ENCODE measurements around the gene PUS7. TPM values are rescaled to one million over a fixed set of nuclear protein-coding genes. Genes with fewer than 3 reads are reported as not detected.
"Not testable (repeated sequence)": the region's sequence is repeated elsewhere in the genome, so short reads cannot be mapped to it uniquely, and the experiment has no call there.

The PUS7 gene
- total and polyA plus RNA-seq, 2 donors from 2014 or later = 2.6 to 10.6 TPM

DNA sequence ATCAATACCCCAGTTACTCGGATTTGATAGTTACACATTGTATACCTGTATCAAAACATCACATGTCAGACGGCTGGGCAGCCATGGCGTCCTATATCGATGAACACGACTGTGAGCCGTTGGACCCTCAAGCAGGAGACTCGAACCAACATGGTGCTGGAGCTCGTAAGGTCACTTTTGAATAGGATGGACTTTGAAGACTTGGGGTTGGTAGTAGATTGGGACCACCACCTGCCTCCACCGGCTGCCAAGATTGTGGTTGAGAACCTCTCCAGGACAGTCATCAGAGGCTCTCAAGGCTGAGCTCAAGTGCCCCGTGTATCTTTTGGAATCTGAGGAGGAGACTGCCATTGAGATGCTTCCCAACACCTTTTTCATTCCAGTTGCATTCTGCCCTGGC, 8.1 kb upstream of the PUS7 start:
- H3K27me3 ChIP-seq (ENCODE audit: control insufficient read depth, insufficient read depth, low read length) = no peaks in the 10 kb centered on the region
- no peaks in the 10 kb centered on the region for H3K36me3 ChIP-seq (ENCODE audit: control insufficient read depth in 2 of 3, insufficient read depth in 3 of 3, low read length in 3 of 3)
- H3K27ac ChIP-seq (ENCODE audit: low read depth in 2 of 2, low read length in 2 of 2) = no peak overlapping the region
- TF ChIP-seq, protein P1, sequence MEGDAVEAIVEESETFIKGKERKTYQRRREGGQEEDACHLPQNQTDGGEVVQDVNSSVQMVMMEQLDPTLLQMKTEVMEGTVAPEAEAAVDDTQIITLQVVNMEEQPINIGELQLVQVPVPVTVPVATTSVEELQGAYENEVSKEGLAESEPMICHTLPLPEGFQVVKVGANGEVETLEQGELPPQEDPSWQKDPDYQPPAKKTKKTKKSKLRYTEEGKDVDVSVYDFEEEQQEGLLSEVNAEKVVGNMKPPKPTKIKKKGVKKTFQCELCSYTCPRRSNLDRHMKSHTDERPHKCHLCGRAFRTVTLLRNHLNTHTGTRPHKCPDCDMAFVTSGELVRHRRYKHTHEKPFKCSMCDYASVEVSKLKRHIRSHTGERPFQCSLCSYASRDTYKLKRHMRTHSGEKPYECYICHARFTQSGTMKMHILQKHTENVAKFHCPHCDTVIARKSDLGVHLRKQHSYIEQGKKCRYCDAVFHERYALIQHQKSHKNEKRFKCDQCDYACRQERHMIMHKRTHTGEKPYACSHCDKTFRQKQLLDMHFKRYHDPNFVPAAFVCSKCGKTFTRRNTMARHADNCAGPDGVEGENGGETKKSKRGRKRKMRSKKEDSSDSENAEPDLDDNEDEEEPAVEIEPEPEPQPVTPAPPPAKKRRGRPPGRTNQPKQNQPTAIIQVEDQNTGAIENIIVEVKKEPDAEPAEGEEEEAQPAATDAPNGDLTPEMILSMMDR (IDR thresholded peaks at IDR 0.05; ENCODE audit: borderline replicate concordance, extremely low read depth, insufficient read depth) = no peak
- H3K4me1 ChIP-seq (ENCODE audit: control insufficient read depth in 2 of 3, insufficient read depth in 2 of 3, low read depth in 1 of 3, low read length in 3 of 3) = peaks cover 0 to 17% (median 13%) of the 10 kb centered on the region in 3 donors
- no peaks in the 10 kb centered on the region for H3K9me3 ChIP-seq (ENCODE audit: control insufficient read depth in 2 of 3, insufficient read depth in 1 of 3, low read length in 3 of 3)
- no peak overlapping the region for H3K4me3 ChIP-seq (ENCODE audit: low read length in 3 of 3)
- no peak overlapping the region for H3K9ac ChIP-seq (ENCODE audit: low read length in 3 of 3)
- FAIRE-seq = no peak
- intact Hi-C loops (cut with DNase I) = no loop called here
- DNase-seq = no peak

DNA sequence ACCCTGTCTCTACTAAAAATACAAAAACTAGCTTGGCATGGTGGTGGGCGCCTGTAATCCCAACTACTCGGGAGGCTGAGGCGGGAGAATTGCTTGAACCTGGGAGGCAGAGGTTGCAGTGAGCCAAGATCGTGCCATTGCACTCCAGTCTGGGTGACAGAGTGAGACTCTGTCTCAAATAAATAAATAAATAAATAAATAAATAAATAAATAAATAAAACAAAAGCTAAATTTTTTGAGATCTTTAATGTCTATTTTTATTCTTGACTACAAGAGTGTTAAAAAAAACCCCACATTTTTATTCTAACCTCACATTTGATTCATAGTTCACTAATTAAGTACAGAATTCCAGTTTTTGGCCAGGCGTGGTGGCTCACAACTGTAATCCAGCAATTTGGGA, 5.7 kb upstream of the PUS7 start:
- intact Hi-C loops (cut with DNase I); H3K9me3 ChIP-seq (ENCODE audit: control insufficient read depth in 2 of 3, insufficient read depth in 1 of 3, low read length in 3 of 3); FAIRE-seq; H3K36me3 ChIP-seq (ENCODE audit: control insufficient read depth in 2 of 3, insufficient read depth in 3 of 3, low read length in 3 of 3); DNase-seq; H3K4me3 ChIP-seq (ENCODE audit: low read length in 3 of 3); H3K27me3 ChIP-seq (ENCODE audit: control insufficient read depth, insufficient read depth, low read length); H3K27ac ChIP-seq (ENCODE audit: low read depth in 2 of 2, low read length in 2 of 2); H3K4me1 ChIP-seq (ENCODE audit: control insufficient read depth in 2 of 3, insufficient read depth in 2 of 3, low read depth in 1 of 3, low read length in 3 of 3); H3K9ac ChIP-seq (ENCODE audit: low read length in 3 of 3): not testable (repeated sequence)

- FAIRE-seq (no peak), DNase-seq (no peak)
- Histone ChIP-seq H3K27ac (ENCODE audit: low read depth in 2 of 2, low read length in 2 of 2) (no peak overlapping the region), H3K27me3 (ENCODE audit: control insufficient read depth, insufficient read depth, low read length) (no peaks in the 10 kb centered on the region), H3K36me3 (ENCODE audit: control insufficient read depth in 2 of 3, insufficient read depth in 3 of 3, low read length in 3 of 3) (no peaks in the 10 kb centered on the region), H3K9ac (ENCODE audit: low read length in 3 of 3) (no peak overlapping the region), H3K4me3 (ENCODE audit: low read length in 3 of 3) (no peak overlapping the region), H3K9me3 (ENCODE audit: control insufficient read depth in 2 of 3, insufficient read depth in 1 of 3, low read length in 3 of 3) (no peaks in the 10 kb centered on the region), H3K4me1 (ENCODE audit: control insufficient read depth in 2 of 3, insufficient read depth in 2 of 3, low read depth in 1 of 3, low read length in 3 of 3) (no peaks in the 10 kb centered on the region)
- TF ChIP-seq, protein P1 (IDR thresholded peaks at IDR 0.05; ENCODE audit: borderline replicate concordance, extremely low read depth, insufficient read depth) = no peak
- intact Hi-C loops (cut with DNase I) = no loop called here
Measured at GRCh38 chr7:105524840-105525239, 2.8 kb upstream of the PUS7 start.

GRCh38 chr7:105524423-105524822, 2.4 kb upstream of the PUS7 start:
- H3K27me3 ChIP-seq (ENCODE audit: control insufficient read depth, insufficient read depth, low read length); H3K9me3 ChIP-seq (ENCODE audit: control insufficient read depth in 2 of 3, insufficient read depth in 1 of 3, low read length in 3 of 3); H3K27ac ChIP-seq (ENCODE audit: low read depth in 2 of 2, low read length in 2 of 2); DNase-seq; H3K4me3 ChIP-seq (ENCODE audit: low read length in 3 of 3); H3K9ac ChIP-seq (ENCODE audit: low read length in 3 of 3); FAIRE-seq; intact Hi-C loops (cut with DNase I); H3K4me1 ChIP-seq (ENCODE audit: control insufficient read depth in 2 of 3, insufficient read depth in 2 of 3, low read depth in 1 of 3, low read length in 3 of 3); H3K36me3 ChIP-seq (ENCODE audit: control insufficient read depth in 2 of 3, insufficient read depth in 3 of 3, low read length in 3 of 3): not testable (repeated sequence)

Measured in kidney (tissue), 14 donors.